Pancreas (tissue), 10 donors: Measurements from ENCODE around the gene TPM1. TPM values are rescaled to one million over a fixed set of nuclear protein-coding genes. Genes with fewer than 3 reads are reported as not detected.

Experiments
- ATAC-seq, 4 donors: fragments of 200-7000 bp; cut with Tn5 transposase; one replicate each; pipeline versions ENCODE4 v1.8.0 to v1.9.1; 2020; ENCODE audit warnings: mild to moderate bottlenecking in 4 of 4, moderate library complexity in 4 of 4
- DNase-seq, 6 donors: peaks; one replicate each; pipeline ENCODE4 v3.0.0-alpha.2; 2020
- FAIRE-seq: peaks from 2 replicates; lab custom pipeline; 2012; peaks lifted over from hg19 to GRCh38; lab: Jason Lieb, UNC
- H3K27ac ChIP-seq, 4 donors: fragments of 200-600 bp; sonication (generic); 1 replicate in 3 of 4; 2 replicates in 1 of 4; pipeline versions ENCODE4 v1.5.0 to v1.8.0; 2020
- H3K27me3 ChIP-seq, 4 donors: fragments of 200-600 bp; one replicate each; pipeline ENCODE4 v1.8.0; 2021
- H3K36me3 ChIP-seq, 3 donors: fragments of 200-600 bp; sonication (generic) in 1 of 3; one replicate each; pipeline versions ENCODE4 v1.5.0 to v1.8.0; 2020 to 2021
- H3K4me1 ChIP-seq, 3 donors: fragments of 200-600 bp; one replicate each; pipeline ENCODE4 v1.8.0; 2021
- H3K4me3 ChIP-seq, 4 donors: fragments of 200-600 bp; sonication (generic) in 2 of 4; one replicate each; pipeline versions ENCODE4 v1.5.0 to v1.8.0; 2020 to 2021
- H3K9me3 ChIP-seq, 4 donors: fragments of 200-600 bp; one replicate each; pipeline ENCODE4 v1.8.0; 2021
- CTCF ChIP-seq, 4 donors: fragments of 200-600 bp; sonication (generic) in 3 of 4; IDR thresholded peaks; one replicate each; pipeline versions ENCODE4 v1.5.0 to v1.8.0; 2021; ENCODE audit warnings: antibody characterized with exemption in 4 of 4
- WGBS, 2 donors: extraction: QIAGEN DNeasy Blood & Tissue Kit; methylation state at CpG; one replicate each; pipeline ENCODE4 v1.1.7; 2013; 5-methylcytosine and 5-hydroxymethylcytosine counted together
- intact Hi-C, 3 donors: fragments of 100-400 bp; cut with DNase I; formaldehyde crosslinking; loops; one replicate each; pipeline versions ENCODE4 v1.11.1 to v1.14.2; 2022
- polyA plus RNA-seq, 2 donors: library from polyadenylated mRNA; stranded (reverse); fragments of 200-250 nt; gene quantifications; one replicate each; pipeline ENCODE4 v1.2.3, GENCODE V29; 2013
- total RNA-seq, 6 donors: library from RNA; stranded (reverse); fragmentation: NEBNext Ultra II Directional in 4 of 6; extraction: Animal tissue kit (Norgen Biotek cat#: 25700) in 4 of 6; gene quantifications; one replicate each; pipeline versions ENCODE4 v1.2.1 to v1.2.4, GENCODE V29; 2021 to 2023
- donor health status: healthy with polysubstance abuse.
- donor health status: DM: no; HTN: no; CAD: no; lungs with moderate emphysema.
- donor health status: DM: no; HTN: no; CAD: no.
- donor health status: control.
- donor health status: control.
- donor health status: Bipolar disorder and iron deficiency.
- donor health status: DM: yes; HTN: yes; CAD: no.
- donor health status: DM: no; HTN: no; CAD: no.
- donor health status: DM: no; HTN: no; CAD: no.
- donor health status: DM: yes; HTN: yes; CAD: no.

The TPM1 gene
- total and polyA plus RNA-seq, 8 donors: 114 to 482 (median 263) TPM

- ATAC-seq: no peak
These were observed 11.7 kb downstream of the TPM1 start for GRCh38 chr15:63054281-63054683.

GRCh38 chr15:63054985-63055384, 12.4 kb downstream of the TPM1 start:
- peaks cover 19 to 58% (median 34%) of the 10 kb centered on the region in 3 donors for H3K4me1 ChIP-seq
- peak overlapping the region in 1 of 4 donors; percentile 1 for H3K27ac ChIP-seq
- H3K36me3 ChIP-seq: peaks cover 8 to 33% (median 12%) of the 10 kb centered on the region in 3 donors
- WGBS, 2 donors: 12 to 13% methylated on average over 1 of the region's 1 CpG
- no peak for FAIRE-seq
- no peaks in the 10 kb centered on the region for H3K9me3 ChIP-seq
- ATAC-seq: peak in 3 of 4 donors; percentile 25 to 61 (median 41)
- H3K4me3 ChIP-seq: no peak overlapping the region
- no peak for DNase-seq
- no peak for TF ChIP-seq CTCF (IDR thresholded peaks at IDR 0.05)
- intact Hi-C loops: no loop called here
- H3K27me3 ChIP-seq: no peaks in the 10 kb centered on the region

More at GRCh38 chr15:63054281-63054683, 11.7 kb downstream of the TPM1 start:
- TF ChIP-seq CTCF (IDR thresholded peaks at IDR 0.05): no peak
- no peaks in the 10 kb centered on the region for H3K9me3 ChIP-seq
- H3K4me3 ChIP-seq: no peak overlapping the region
- peaks cover 19 to 64% (median 41%) of the 10 kb centered on the region in 3 donors for H3K4me1 ChIP-seq
- H3K36me3 ChIP-seq: peaks cover 8 to 26% (median 8%) of the 10 kb centered on the region in 3 donors
- intact Hi-C loops: no loop called here
- FAIRE-seq (no peak), DNase-seq (no peak)
- peak overlapping the region in 2 of 4 donors; percentile 24 to 93 for H3K27ac ChIP-seq
- H3K27me3 ChIP-seq: no peaks in the 10 kb centered on the region
- WGBS, 2 donors: 44 to 51% methylated on average over 4 of the region's 4 CpGs

- no peak overlapping the region for H3K27ac ChIP-seq
- H3K27me3 ChIP-seq: no peaks in the 10 kb centered on the region
- 41 to 47% methylated on average over 6 of the region's 6 CpGs for WGBS, 2 donors
- ATAC-seq (peak in 2 of 4 donors; percentile 13 to 32), FAIRE-seq (no peak), DNase-seq (peak in 1 of 6 donors; percentile 49)
- no peak for TF ChIP-seq CTCF (IDR thresholded peaks at IDR 0.05)
- no peaks in the 10 kb centered on the region for H3K9me3 ChIP-seq
- H3K4me3 ChIP-seq: no peak overlapping the region
- H3K4me1 ChIP-seq: peaks cover 14 to 42% (median 23%) of the 10 kb centered on the region in 3 donors
- intact Hi-C loops: no loop called here
- H3K36me3 ChIP-seq: peaks cover 8 to 52% (median 29%) of the 10 kb centered on the region in 3 donors
These were observed 14.3 kb downstream of the TPM1 start for GRCh38 chr15:63056829-63057228.

GRCh38 chr15:63057468-63058345, 15.2 kb downstream of the TPM1 start:
- 94% methylated on average over 8 of the region's 8 CpGs for WGBS, 2 donors

More at GRCh38 chr15:63057468-63058345, 15.2 kb downstream of the TPM1 start:
- H3K9me3 ChIP-seq: no peaks in the 10 kb centered on the region
- no peak overlapping the region for H3K27ac ChIP-seq
- H3K4me3 ChIP-seq: no peak overlapping the region
- intact Hi-C loops: no loop called here
- H3K36me3 ChIP-seq: peaks cover 11 to 59% (median 32%) of the 10 kb centered on the region in 3 donors
- no peaks in the 10 kb centered on the region for H3K27me3 ChIP-seq
- ATAC-seq: no peak
- FAIRE-seq: no peak
- no peak for TF ChIP-seq CTCF (IDR thresholded peaks at IDR 0.05)
- no peak for DNase-seq
- peaks cover 14 to 34% (median 16%) of the 10 kb centered on the region in 3 donors for H3K4me1 ChIP-seq
